HG02970 (cell line): ENCODE measurements around the gene DDX5.

Source experiments
- ATAC-seq: cut with Tn5 transposase; IDR thresholded peaks from one replicate; pipeline ENCODE4 v1.9.1; 2021; ENCODE audit warnings: mild to moderate bottlenecking, moderate library complexity, moderate number of reproducible peaks; ENCODE audit not compliant: unreplicated experiment, low FRiP score

Gene DDX5

DNA sequence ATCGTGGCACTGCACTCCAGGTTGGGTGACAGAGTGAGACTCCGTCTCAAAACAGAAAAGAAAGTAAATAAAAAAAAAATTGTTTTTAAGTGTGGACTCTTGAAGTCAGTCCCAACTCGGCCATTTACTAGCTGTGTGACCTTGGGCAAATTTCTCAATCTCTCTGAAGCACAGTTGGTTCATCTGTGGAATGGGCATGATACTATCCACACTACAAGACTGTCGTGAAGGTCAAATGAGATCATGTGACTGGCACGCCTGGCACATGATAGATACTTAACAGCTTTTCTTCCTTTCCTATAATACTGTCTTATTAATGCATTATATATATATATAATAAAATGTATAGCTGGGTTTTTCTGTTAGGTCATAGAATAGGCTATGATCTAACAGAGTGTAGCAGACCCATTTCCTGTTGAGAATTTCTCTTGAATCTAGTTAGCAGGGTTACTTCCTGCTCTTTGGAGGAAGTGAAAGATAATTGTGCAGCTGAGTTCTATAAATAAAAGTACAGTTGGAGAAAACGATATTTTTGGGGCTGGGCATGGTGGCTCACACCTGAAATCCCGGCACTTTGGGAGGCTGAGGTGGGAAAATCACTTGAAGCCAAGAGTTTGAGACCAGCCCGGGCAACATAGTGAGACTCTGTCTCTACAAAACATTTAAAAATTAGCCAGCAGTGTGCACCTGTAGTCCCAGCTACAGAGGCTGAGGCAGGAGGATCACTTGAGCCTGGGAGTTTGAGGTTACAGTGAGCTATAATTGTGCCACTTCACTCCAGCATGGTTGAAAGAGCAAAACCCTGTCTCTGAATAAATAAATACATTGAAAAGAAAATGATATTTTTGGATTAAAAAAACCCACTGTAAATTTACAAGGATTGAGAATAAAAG lies 49.9 kb downstream of the DDX5 start:
- ATAC-seq: no peak

DNA sequence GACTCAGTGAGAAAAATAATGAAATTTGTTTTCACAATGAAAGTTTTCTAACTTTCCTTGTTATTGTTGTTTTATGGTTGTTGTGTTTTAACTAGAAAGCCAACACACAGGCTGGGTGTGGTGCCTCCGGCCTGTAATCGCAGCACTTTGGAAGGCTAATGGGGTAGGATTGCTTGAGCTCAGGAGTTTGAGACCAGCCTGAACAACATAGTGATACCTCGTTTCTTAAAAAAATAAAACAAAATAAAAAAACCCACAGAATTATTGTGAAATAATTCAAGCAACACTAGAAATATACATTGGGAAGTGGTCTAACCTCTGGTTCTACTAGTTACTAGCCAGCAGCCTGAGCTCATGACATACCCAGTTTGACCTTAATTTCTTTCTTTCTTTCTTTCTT lies 56.5 kb downstream of the DDX5 start:
- ATAC-seq: no peak

DNA sequence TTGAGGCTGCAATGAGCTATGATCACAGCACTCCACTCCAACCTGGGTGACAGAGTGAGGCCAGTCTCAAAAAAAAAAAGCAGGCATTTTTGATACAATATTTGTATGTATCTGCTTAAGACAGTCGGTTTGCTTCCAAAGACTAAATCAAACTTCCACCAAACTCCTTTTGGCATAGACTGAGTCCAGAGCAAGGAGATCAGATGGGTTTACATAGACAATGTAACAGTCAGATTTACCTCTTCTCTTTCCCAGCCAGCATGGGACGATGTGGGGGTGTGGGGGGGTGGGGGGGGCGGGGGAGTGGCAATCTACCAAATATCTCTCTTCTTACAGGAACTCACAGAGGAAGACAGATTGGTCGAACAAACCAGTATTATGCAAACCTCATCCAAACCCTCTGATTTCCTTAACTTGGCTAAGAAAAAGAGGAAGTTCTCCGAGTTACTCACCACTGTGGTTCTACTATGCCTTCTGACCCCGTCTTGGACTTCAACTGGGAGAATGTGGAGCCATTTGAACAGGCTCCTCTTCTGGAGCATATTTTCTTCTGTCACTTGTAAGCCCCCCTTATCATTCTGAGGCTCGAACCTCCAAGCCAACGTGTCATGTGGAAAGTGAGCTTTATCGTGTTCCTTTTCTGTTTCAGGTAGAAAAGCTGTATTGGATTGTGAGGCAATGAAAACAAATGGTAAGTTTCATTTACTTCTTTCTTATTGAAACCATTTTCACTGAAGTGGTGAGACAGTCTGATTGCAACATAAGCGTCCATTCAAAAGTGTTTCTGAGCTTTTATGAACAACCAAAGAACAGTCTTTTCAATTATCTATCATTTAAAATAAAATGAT lies 57.2 kb downstream of the DDX5 start, which contains the start of gene MILR1:
TSS of gene MILR1 (plus strand) at position 451 of the 848 bp plus-strand sequence. CDS start at position 505, 54 bp downstream.
- no peak for ATAC-seq
